Stimulated activated CD4-positive, alpha-beta T cell treated with anti-CD3 and anti-CD28 coated beads, Interleukin-1b, Interleukin-23, amount 100 ng/mL, for 1 hour (primary cell): ENCODE data around the gene DOCK2.

Experiments
- DNase-seq, 2 donors: peaks; one replicate each; pipeline ENCODE4 v3.0.0-alpha.2; 2020; ENCODE audit warnings: low read depth in 2 of 2

Gene DOCK2

GRCh38 chr5:170055606-170056005 lies 418.5 kb downstream of the DOCK2 start:
- DNase-seq = no peak

DNA sequence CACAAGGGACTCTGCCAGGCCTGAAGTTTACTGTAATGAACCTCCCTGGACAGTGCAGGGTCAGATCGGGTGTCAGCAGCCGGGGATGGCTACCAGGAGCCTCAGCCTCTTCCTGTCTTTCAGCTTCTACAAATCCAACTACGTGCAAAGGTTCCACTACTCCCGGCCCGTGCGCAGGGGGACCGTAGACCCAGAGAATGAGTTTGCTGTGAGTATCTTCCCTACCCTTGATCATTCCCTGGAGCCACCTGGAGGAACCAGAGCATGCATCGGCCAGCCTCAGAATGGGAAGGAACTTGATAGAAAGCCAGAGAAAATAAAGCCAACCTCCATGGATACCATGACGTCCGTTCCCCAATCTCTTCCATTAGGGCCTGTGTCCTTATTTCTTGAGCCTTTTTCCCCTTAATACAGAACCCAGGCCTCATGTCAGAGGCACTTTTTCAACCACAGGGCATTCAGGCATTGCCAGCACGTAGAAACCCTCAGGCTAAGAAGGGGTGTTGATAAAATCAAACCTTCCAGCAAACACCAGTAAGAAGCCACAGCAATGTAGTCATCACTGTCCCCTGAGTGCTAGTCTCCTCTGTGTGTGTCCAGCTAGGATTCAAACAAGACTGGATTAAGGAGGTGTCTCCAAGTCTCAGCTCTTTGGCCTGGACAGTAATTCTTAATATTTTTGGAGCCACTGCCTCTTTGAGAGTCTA lies 419.6 kb downstream of the DOCK2 start:
- no peak for DNase-seq

DNA sequence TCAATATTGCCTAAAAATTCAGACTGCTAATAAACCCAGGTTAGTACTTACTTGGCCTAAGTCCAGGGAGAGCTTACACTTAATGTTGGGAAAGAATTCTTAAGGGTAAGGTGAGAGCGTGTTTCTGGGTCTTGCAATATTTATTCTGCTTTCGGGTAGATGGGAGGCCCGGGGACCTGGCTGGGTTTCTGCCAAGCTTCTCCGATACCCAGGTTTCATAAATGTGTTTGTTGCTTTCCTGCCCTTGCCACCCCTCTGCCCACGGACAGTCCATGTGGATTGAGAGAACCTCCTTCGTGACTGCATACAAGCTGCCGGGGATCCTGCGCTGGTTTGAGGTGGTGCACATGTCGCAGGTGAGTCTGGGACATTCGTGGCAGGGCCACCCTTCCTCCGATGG lies 420.2 kb downstream of the DOCK2 start:
- DNase-seq = no peak

DNA sequence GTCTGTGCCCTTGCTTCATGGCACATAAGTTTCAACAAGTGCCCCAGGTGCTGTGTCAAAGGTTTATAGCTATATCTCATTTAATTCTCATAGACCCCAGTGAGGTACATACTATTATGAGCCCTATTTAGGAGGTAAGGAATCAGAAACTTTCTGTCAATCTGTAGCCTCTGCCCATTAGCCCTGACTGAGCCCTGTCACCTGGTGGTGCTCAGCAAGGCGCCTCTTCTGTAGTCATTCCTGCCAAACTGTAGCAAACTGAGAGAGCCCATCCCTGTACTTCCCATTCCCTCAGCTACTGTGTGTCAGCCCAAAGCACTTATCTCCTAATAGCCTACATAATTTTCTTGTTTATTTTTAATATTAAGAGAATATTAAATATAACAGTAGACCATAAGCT lies 422.1 kb downstream of the DOCK2 start:
- no peak for DNase-seq

GRCh38 chr5:170067152-170067551 lies 430.1 kb downstream of the DOCK2 start:
- DNase-seq = no peak

- DNase-seq = no peak
Observed at GRCh38 chr5:170067574-170068170, 430.6 kb downstream of the DOCK2 start.

DNA sequence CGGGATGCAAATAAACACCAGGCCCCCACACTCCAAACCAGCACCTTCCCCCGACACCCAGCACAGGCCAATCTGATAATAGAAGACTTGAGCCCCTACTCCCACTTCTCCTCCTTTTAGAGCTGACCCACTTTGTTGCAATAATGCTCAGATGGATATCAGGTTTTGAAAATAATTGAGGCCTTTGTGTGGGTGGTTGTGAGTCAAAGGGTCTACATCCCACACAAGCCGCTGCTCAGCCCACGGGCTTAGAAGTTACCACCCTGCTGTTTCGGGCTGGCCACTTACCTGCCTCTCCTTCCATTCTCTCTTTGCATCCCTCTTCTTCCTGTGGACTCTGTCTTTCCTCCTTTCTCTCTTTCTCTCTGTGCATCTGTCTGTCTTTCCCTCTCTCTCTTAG lies 432.4 kb downstream of the DOCK2 start:
- DNase-seq = no peak

DNA sequence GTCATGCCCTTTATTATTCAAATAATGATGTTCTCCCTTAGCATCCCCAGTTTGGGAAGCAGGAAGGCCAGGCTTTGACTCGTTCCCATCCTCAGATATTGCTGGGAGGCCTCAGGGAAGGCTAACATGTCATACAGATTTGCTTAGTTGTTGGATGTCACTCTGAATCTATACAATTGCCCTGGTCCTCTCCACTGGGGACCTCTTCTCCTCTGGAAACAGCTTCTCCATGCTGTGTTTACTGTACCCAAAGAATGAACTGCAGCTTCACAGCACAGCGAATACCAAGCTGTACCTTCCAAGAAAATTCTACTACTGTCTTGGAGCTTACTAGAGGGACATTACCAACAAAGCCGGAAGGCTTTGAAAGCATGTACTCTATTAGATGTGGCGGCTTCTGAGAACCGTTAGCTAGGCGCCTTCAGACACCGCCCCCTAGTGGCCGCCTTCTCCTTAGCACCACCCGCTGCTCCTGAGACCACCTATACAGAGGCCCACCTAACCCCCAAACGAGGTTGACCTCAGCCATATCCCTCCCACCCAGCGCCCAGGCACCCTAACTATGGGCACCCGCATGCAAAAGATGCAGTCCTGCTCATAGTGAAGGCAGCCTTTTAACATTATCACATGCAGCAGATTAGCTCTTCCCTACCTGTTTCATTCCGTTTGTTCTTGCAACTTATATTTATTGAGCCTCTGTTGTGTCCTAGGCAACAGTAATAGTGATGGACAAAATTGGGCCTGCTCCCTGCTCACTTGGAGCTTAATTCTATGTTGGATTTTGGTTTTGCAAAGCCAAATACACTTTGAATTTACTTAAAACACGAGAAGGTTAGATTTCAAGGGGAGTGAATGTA lies 433.7 kb downstream of the DOCK2 start:
- DNase-seq = no peak

- DNase-seq = no peak
Observed at GRCh38 chr5:170071748-170072147, 434.7 kb downstream of the DOCK2 start.

GRCh38 chr5:170075696-170076095 lies 438.6 kb downstream of the DOCK2 start:
- no peak for DNase-seq

DNA sequence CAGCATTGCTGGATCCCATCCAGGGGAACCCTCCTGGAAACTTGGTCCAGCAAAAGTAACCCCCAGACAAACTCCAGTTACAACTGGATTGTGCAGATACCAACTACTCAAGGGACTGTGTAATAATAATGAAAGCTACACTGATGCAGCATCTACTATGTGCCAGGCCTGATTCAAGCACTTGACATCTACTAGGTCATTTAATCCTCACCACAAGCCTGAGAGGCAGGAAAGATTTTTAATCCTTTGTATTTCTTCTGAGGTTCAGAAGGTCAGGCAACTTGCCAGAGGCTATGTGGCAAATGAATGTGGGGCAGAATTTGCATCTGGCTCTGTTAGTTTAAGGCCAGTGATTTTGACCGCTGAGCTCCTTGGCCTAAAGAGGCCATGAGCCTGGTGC lies 439.1 kb downstream of the DOCK2 start:
- DNase-seq = no peak

GRCh38 chr5:170076739-170077138 lies 439.7 kb downstream of the DOCK2 start:
- DNase-seq = no peak

- no peak for DNase-seq
Observed at GRCh38 chr5:170077526-170077925, 440.5 kb downstream of the DOCK2 start.

- DNase-seq = no peak
Observed at GRCh38 chr5:170078458-170078857, 441.4 kb downstream of the DOCK2 start.

DNA sequence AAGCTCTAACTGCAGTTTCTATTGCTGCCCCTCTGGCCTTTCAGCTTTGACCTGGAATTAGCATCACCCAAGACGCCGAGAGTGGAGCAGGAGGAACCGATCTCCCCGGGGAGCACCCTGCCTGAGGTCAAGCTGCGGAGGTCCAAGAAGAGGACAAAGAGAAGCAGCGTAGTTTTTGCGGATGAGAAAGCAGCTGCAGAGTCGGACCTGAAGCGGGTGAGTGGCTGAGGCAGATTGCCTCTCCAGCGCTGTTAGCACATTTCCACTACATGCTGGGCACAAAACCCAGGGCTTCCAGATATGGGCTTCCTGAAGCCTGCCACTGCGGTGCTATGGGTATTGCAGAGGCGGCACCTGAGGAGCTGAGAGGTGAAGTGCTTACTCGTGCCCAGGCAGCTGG lies 441.9 kb downstream of the DOCK2 start:
- DNase-seq = no peak

GRCh38 chr5:170080217-170080616 lies 443.1 kb downstream of the DOCK2 start:
- no peak for DNase-seq

DNA sequence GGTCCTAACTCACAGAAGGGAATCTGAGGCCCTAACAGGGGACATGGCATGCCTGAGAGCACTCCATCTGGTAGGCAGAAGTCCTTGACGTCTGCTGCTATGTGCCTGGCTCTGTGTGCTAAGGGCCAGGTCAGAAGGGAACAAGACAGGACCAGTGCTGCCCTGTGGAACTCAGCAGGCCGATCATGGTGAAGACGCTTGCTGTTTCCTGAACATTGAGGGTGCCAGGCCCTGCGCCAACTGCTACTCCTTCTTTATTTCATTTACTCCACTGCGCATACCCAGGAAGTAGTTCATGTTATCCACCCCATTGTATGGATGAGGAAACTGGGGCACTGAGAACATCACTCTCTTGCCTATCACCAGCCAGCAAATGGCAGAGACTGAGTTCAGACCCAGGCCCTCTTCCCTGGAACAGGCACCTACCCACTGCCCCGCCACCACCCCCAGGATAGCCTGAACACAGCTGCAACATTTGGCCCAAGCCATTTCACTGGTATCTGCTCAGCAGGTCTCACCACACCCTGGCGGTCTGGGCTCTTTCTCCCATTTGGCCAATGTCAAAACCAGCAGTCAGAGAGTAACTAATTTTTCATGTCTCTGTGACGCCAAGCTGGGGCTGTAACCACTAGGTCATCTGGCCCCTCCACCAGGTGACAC lies 443.8 kb downstream of the DOCK2 start:
- no peak for DNase-seq

GRCh38 chr5:170081616-170082015 lies 444.5 kb downstream of the DOCK2 start:
- no peak for DNase-seq

DNA sequence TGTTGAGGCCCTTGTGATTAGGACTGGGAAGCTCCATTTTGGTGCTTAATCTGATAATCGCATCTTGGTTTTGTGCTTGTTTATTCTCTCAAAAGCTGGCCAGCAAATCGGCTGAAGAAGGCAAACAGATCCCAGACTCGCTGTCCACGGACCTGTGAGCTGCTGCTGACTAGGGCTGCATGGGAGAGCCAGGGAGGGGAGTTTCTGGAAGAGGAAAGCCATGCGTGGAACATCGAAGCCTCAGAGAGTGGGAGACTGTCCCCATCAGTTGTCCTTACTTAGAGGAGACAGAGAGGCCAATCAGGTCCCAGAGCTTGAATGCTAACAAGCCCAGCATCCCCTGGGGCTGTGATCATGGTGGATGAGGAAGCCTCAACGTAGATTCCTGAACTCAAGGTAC lies 445.6 kb downstream of the DOCK2 start:
- no peak for DNase-seq

GRCh38 chr5:170087168-170087817 lies 450.2 kb downstream of the DOCK2 start:
- DNase-seq = no peak

DNA sequence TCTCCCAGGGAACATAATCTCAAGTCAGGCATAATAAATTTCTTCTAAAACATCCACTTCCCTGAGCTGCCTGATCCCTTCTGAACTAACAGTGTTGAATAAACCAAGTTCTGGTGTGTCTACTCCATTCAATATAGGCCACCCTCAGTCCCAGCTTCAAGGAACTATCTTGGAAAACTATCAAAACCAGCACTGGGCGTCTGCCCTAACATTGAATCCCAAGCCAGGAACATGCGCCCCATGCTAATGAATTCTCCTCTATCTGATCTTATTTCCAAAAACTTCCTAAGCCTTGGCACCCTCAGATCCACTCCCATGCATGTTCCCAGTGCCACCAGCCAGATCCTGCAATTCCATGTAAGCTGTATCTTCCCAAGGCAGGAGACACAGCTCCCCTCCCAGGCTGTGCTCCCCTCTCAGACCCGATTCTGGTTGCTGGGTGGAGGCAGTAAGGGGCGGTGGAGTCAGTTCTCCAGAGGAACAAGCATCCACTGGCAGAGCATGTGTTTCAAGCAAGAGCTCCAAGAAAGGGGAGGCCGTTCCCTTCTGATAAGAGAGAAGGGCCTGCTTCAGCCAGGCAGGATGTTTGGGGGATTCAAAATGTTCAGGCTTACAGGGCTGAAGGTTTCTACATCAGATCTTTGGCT lies 455.5 kb downstream of the DOCK2 start:
- no peak for DNase-seq
